Measurements from ENCODE around the gene ZNRF1. TPM values are rescaled to one million over a fixed set of nuclear protein-coding genes. Genes with fewer than 3 reads are reported as not detected.

ZNRF1 gene
- total and polyA plus RNA-seq, 2 of the 13 experiments (the other 11 are each of a cell fraction or from before 2014, with no cell fraction given): 43.9 to 58.7 TPM

DNA sequence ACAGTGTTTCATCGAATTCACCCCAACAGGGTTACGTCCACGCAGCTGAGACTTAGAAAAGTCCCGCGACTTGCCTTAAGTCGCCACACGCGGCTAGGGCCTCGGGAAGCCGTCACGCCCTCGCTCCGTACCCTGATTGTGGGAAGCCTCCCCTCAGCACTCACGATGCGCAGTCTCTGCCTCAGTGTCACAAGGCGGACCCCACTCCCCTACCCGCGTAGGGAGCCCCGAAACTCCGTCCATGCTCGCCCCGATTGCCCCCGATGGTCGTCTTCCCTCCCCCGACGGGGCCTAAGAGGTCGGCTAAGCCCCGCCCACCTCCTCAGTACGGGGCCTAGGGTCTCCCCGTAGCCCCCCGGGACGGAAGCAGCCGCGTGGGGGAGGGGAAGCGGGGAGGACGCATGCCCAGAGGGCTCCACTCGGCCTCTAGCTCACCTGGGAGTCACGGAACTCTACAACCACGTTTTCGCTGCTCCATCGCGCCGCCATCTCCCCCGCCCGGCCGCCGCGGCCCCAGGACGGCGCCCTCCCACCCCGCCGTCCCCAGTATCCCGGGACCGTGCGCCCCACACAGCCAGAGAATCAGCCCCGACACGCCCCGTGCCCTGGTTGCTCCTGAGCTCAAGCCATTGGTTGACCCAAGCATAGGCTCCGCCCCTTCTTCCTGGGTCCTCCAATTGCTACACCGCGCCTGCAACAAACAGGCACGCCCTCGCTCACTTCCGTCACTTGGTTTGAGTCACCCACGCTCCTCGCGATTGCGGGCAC is 14.1 kb upstream of the ZNRF1 start, which contains the start of gene WDR59 (continued):
- TF ChIP-seq GABPA (IDR thresholded peaks at IDR 0.05; ENCODE audit: low read depth, low read length): peak; percentile 53
- peak; percentile 89 for TF ChIP-seq GABPA (CRISPR knock-in tag; IDR thresholded peaks at IDR 0.05; ENCODE audit: low read depth)
- TF ChIP-seq IKZF4 (CRISPR knock-in tag; IDR thresholded peaks at IDR 0.05; ENCODE audit: borderline replicate concordance, low read depth, not compliant biosample characterization): peak; percentile 53
- no peak for TF ChIP-seq KAT2B (IDR thresholded peaks at IDR 0.05; ENCODE audit: borderline replicate concordance, low read depth, low read length)
- TF ChIP-seq, protein P1, sequence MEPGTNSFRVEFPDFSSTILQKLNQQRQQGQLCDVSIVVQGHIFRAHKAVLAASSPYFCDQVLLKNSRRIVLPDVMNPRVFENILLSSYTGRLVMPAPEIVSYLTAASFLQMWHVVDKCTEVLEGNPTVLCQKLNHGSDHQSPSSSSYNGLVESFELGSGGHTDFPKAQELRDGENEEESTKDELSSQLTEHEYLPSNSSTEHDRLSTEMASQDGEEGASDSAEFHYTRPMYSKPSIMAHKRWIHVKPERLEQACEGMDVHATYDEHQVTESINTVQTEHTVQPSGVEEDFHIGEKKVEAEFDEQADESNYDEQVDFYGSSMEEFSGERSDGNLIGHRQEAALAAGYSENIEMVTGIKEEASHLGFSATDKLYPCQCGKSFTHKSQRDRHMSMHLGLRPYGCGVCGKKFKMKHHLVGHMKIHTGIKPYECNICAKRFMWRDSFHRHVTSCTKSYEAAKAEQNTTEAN (CRISPR knock-in tag; conservative IDR thresholded peaks at IDR 0.05): no peak
- peak; percentile 98 for TF ChIP-seq ZBTB7B (CRISPR knock-in tag; IDR thresholded peaks at IDR 0.05)
- peak; percentile 66; the same call in 1 of the 2 replicates for TF ChIP-seq ZNF335 (CRISPR knock-in tag; IDR thresholded peaks at IDR 0.05)
- TF ChIP-seq PHB2 (IDR thresholded peaks at IDR 0.05; ENCODE audit: partially characterized antibody): no peak
- no peak for TF ChIP-seq MTF1 (CRISPR knock-in tag; IDR thresholded peaks at IDR 0.05)
- no peak for TF ChIP-seq ZNF34 (CRISPR knock-in tag; IDR thresholded peaks at IDR 0.05; ENCODE audit: borderline replicate concordance)
- 0 out of 2 replicates have a peak, but pooled peaks have one; percentile 17 for TF ChIP-seq ZNF124 (CRISPR knock-in tag; IDR thresholded peaks at IDR 0.05)
- no peak for TF ChIP-seq ZC3H13 (CRISPR knock-in tag; IDR thresholded peaks at IDR 0.05)
- peak; percentile 59 for TF ChIP-seq ZNF616 (CRISPR knock-in tag; IDR thresholded peaks at IDR 0.05; ENCODE audit: low read depth)
- no peak for TF ChIP-seq RBM39 (IDR thresholded peaks at IDR 0.05; ENCODE audit: low read depth, low read length, poor library complexity, severe bottlenecking)
- no peak for TF ChIP-seq ZNF83 (CRISPR knock-in tag; IDR thresholded peaks at IDR 0.05; ENCODE audit: borderline replicate concordance)
- 0 out of 2 replicates have a peak, but pooled peaks have one; percentile 32 for TF ChIP-seq ZNF619 (CRISPR knock-in tag; IDR thresholded peaks at IDR 0.05)
- TF ChIP-seq, protein P2, sequence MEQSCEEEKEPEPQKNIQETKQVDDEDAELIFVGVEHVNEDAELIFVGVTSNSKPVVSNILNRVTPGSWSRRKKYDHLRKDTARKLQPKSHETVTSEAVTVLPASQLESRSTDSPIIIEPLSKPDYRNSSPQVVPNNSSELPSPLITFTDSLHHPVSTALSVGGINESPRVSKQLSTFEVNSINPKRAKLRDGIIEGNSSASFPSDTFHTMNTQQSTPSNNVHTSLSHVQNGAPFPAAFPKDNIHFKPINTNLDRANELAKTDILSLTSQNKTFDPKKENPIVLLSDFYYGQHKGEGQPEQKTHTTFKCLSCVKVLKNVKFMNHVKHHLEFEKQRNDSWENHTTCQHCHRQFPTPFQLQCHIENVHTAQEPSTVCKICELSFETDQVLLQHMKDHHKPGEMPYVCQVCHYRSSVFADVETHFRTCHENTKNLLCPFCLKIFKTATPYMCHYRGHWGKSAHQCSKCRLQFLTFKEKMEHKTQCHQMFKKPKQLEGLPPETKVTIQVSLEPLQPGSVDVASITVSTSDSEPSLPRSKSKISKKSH (CRISPR knock-in tag; IDR thresholded peaks at IDR 0.05; ENCODE audit: borderline replicate concordance): 0 out of 2 replicates have a peak, but pooled peaks have one; percentile 69
- TF ChIP-seq JUND (CRISPR knock-in tag; IDR thresholded peaks at IDR 0.05): 0 out of 2 replicates have a peak, but pooled peaks have one; percentile 49
- TF ChIP-seq HMG20A (CRISPR knock-in tag; IDR thresholded peaks at IDR 0.05; ENCODE audit: borderline replicate concordance): no peak
- peak; percentile 52; the same call in 1 of the 2 replicates for TF ChIP-seq POGZ (CRISPR knock-in tag; IDR thresholded peaks at IDR 0.05)
- no peak; the same call in 1 of the 2 replicates for TF ChIP-seq TOE1 (CRISPR knock-in tag; IDR thresholded peaks at IDR 0.05)
- TF ChIP-seq FOXC1 (CRISPR knock-in tag; IDR thresholded peaks at IDR 0.05; ENCODE audit: borderline replicate concordance): no peak
- no peak for TF ChIP-seq ZFAT (CRISPR knock-in tag; conservative IDR thresholded peaks at IDR 0.05)
- TF ChIP-seq KDM4B (CRISPR knock-in tag; IDR thresholded peaks at IDR 0.05): 0 out of 2 replicates have a peak, but pooled peaks have one; percentile 31
- no peak for TF ChIP-seq SMAD1 (CRISPR knock-in tag; IDR thresholded peaks at IDR 0.05; ENCODE audit: borderline replicate concordance, low read depth)
- peak; percentile 92 for TF ChIP-seq FOSL2 (CRISPR knock-in tag; IDR thresholded peaks at IDR 0.05)
- TF ChIP-seq ZNF777 (CRISPR knock-in tag; IDR thresholded peaks at IDR 0.05): peak; percentile 96
- TF ChIP-seq HOXA7 (CRISPR knock-in tag; IDR thresholded peaks at IDR 0.05): no peak
- no peak for TF ChIP-seq SRSF9 (IDR thresholded peaks at IDR 0.05; ENCODE audit: borderline replicate concordance, insufficient read depth, low read depth, low read length, poor library complexity, severe bottlenecking)

All from HepG2 (cell line).